WI38 (cell line): Measurements from ENCODE around the gene CHID1.

Experiments used
- H3K4me3 ChIP-seq: 2 replicates; pipeline ENCODE4 v1.5.1; 2011; ENCODE audit warnings: low read depth, mild to moderate bottlenecking, control low read depth, low read length
- TF ChIP-seq, protein P1 (sequence below): IDR thresholded peaks from 2 replicates; pipeline ENCODE4 v1.5.1; 2012; ENCODE audit warnings: low read depth, mild to moderate bottlenecking, control low read depth, low read length

The CHID1 gene

DNA sequence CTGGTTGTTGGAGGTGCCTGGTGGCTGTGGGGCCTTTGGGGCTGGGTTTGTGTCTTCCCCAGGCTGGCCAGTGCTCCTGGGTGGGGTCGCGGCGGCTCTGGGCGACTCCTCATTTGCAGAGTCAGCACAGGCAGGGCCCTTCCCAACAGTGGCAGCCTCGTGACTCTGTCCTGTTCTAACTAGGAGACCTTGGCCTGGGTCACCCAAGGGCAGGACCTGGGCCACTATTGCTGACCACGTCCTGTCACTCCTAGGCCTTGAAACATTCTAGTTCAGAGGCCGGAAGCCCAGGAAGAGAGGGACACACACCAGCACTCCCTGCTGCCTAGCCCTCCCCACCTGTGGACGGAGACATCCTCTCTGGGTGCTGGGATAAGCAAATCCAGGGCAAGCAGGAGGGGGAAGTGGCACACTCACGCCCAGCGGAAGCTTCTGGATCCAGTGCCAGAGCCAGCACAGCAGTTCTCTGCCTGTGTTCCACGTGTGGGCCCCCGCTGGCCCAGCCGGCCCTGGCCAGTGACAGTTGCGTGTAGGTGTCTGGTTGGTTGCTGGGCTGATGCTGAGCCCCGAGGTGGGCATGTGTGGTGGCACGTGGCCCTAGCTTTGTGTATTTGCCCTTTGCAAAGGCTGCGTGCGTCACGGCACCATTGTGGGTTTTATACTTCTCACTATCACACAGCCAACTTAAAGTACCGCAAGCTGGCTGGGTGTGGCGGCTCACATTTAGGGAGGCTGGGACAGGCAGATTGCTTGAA is 4.3 kb upstream of the CHID1 start:
- no peak overlapping the region for H3K4me3 ChIP-seq
- TF ChIP-seq, protein P1, sequence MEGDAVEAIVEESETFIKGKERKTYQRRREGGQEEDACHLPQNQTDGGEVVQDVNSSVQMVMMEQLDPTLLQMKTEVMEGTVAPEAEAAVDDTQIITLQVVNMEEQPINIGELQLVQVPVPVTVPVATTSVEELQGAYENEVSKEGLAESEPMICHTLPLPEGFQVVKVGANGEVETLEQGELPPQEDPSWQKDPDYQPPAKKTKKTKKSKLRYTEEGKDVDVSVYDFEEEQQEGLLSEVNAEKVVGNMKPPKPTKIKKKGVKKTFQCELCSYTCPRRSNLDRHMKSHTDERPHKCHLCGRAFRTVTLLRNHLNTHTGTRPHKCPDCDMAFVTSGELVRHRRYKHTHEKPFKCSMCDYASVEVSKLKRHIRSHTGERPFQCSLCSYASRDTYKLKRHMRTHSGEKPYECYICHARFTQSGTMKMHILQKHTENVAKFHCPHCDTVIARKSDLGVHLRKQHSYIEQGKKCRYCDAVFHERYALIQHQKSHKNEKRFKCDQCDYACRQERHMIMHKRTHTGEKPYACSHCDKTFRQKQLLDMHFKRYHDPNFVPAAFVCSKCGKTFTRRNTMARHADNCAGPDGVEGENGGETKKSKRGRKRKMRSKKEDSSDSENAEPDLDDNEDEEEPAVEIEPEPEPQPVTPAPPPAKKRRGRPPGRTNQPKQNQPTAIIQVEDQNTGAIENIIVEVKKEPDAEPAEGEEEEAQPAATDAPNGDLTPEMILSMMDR: no peak

DNA sequence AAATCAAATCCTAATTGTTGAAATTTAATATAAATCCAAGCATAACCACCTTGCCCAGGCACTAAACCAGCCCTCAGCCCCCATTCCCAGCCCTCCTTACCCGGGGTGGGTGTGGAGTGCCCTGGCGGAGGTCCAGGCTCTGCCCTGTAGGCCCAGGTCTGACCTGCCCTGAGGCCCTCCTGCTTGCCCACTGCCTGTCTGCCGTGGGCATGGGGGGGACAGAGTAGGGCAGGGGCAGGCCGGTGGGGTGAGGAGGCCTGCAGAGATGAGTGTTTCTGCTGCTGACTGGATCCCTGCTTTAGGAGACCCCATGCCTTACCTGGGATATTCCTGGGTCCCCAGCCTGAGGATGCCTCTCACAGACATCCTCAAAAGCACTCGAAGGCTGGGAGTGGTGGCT is 3.6 kb upstream of the CHID1 start:
- no peak overlapping the region for H3K4me3 ChIP-seq
- TF ChIP-seq, protein P1: no peak

DNA sequence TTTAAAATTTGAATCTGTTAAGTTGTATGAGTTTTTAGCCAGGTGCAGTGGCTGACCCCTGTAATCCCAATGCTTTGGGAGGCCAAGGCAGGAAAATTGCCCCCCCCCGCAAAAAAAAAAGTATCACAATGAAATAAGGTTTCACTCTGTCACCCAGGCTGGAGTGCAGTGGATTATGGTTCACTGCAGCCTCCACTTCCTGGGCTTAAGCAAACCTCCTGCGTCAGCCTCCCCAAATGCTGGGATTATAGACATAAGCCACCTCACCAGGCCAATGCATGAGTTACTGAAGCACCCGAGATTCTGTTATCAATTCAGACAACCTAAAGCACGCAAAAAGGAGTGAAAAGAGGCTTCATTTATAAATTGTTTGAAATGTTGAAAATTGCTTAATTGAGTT is 2.4 kb upstream of the CHID1 start:
- H3K4me3 ChIP-seq: no peak overlapping the region
- TF ChIP-seq, protein P1: no peak

DNA sequence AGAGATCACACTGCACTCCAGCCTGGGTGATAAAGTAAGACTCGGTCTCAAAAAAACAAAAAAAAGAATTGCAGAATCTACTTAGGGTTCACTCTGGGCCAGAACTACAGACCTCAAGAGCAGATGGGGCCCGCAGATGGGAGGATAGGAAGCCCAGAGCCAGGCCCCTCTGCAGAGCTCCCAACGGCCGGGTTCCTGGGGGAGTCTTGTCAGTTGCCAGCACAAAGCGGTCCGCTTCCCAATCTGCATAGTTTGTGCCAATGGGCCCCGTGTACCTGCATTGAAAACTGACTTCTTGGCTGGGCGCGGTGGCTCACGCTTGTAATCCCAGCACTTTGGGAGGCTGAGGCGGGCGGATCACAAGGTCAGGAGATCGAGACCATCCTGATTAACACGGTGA is 1.7 kb upstream of the CHID1 start:
- TF ChIP-seq, protein P1: no peak
- H3K4me3 ChIP-seq: no peak overlapping the region

DNA sequence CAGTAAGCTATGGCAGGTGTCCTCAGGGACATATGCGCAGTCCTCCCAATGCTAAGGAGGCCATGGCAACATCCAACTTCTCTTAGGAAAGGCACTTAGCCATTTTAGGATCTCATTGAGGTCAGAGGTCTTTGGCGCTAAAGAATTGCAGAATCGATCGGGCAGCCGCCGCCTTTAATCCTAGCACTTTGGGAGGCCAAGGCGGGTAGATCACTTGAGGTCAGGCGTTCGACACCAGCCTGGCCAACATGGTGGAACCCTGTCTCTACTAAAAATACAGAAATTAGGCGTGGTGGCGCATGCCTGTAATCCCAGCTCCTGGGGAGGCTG is 1.2 kb upstream of the CHID1 start:
- H3K4me3 ChIP-seq: no peak overlapping the region
- TF ChIP-seq, protein P1: no peak

DNA sequence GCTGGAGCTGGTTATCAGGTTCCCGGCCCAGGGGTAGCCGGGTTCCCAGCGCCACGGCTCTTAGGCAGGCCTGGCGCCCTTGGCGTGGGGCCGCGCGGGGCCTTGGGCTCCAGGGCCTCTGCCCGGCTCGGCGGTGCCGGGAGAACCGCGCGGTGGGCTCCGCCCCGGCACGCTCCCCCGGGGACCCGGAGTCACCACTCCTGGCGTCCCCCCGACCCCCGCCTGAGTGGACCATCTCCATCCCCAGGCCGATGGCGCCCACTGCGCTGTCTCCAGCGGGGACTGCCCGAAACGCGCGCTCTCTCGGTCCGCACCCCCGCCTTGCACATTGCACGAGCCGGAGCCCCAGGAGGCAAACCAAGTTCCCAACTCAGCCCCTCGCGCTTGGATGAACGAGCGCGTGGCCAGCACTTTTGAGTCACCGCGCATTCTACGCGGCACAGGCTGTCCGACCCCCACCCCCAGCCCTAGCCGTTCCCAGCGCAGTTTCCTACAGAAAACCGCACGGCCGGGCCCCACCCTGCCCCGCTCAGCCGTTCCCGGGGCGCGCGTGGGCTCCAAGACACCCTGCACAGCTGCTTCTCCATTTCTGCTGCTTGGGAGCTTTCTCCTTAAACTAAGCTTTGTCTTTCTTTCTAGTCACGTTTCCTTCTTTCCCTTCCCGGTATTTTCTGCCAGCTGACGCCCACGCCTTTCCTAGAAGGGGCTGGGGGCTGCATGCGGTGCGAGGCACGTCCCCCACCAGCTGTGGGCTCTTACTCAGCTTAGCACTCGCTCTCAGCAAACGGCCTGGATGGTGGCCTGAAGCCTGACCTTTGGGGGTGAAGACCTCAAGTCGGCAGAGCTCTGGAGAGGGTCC is 650 bp upstream of the CHID1 start:
- TF ChIP-seq, protein P1: no peak
- H3K4me3 ChIP-seq: peak overlapping the region; percentile 85

DNA sequence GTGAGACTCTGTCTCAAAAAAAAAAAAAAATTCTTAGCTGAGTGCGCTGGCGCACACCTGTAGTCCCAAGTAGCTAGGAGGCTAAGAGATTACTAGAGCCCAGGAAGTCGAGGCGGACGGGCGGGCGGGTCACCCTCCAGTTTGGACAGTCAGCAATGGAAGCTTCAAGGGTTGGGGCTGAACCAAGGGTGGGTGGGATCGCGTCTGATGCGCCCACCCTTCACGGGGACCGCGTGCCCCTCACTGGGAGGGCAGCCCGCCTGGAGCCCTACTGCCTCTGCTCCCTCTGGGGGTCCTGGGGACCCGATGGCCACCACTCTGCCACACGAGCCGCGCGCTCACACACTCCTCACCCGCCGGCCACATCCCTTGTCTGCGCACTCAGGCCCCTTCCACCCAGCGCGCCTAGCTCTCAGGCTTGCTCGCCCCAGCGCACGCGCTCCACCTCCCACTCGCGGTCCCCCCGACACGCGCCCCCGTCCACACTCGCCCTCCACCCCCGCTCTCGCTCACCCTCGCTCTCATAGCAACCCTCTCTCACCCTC is 494 bp downstream of the CHID1 start:
- peak overlapping the region; percentile 85 for H3K4me3 ChIP-seq
- TF ChIP-seq, protein P1: no peak
